PC-9 (cell line): ENCODE results near the gene PTCSC3.

Experiments
- CTCF ChIP-seq: fragments of 200-600 bp; sonication (generic); conservative IDR thresholded peaks from 2 replicates; pipeline ENCODE4 v1.6.1; 2017; ENCODE audit warnings: mixed run types, antibody characterized with exemption, mild to moderate bottlenecking, moderate library complexity
- EZH2 ChIP-seq: fragments of 200-600 bp; sonication (generic); IDR thresholded peaks from 2 replicates; pipeline ENCODE4 v1.8.0; 2017; ENCODE audit warnings: antibody characterized with exemption, low read depth

GRCh38 chr14:36207500-36207899 lies 31.0 kb upstream of the PTCSC3 start:
- TF ChIP-seq CTCF (peak; percentile 45; the same call in 1 of the 2 replicates), EZH2 (no peak)
